Fibroblast of pulmonary artery (primary cell): ENCODE measurements around the gene ZDHHC8.

Source experiments
- DNase-seq: peaks from one replicate; pipeline ENCODE4 v3.0.0-alpha.2; 2010; ENCODE audit warnings: low read depth
- H3K4me3 ChIP-seq: replicated peaks from 2 replicates; pipeline ENCODE4 v1.5.1; 2011; ENCODE audit warnings: low read depth, mild to moderate bottlenecking, control low read depth, low read length, moderate library complexity
- TF ChIP-seq, protein P1 (sequence below): IDR thresholded peaks from 2 replicates; pipeline ENCODE4 v1.5.1; 2011; ENCODE audit warnings: mild to moderate bottlenecking, control low read depth, low read length, inconsistent platforms; ENCODE audit errors: missing control alignments

The ZDHHC8 gene

DNA sequence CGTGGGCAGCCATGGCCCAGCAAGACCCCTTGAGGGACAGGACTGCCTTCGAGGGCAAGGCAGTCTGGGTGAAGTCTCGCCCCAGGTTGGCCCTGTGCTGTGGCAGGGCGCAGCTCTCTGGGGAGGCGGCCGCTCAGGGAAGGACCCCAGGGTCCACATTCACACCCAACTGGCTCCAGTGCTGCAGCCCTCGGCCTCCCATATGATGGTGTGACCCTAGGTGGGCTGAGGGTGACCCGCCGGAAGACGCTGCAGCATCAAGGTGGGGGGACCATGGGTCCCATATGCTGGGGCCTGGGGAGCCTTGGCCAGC, 47.3 kb downstream of the ZDHHC8 start:
- TF ChIP-seq, protein P1, sequence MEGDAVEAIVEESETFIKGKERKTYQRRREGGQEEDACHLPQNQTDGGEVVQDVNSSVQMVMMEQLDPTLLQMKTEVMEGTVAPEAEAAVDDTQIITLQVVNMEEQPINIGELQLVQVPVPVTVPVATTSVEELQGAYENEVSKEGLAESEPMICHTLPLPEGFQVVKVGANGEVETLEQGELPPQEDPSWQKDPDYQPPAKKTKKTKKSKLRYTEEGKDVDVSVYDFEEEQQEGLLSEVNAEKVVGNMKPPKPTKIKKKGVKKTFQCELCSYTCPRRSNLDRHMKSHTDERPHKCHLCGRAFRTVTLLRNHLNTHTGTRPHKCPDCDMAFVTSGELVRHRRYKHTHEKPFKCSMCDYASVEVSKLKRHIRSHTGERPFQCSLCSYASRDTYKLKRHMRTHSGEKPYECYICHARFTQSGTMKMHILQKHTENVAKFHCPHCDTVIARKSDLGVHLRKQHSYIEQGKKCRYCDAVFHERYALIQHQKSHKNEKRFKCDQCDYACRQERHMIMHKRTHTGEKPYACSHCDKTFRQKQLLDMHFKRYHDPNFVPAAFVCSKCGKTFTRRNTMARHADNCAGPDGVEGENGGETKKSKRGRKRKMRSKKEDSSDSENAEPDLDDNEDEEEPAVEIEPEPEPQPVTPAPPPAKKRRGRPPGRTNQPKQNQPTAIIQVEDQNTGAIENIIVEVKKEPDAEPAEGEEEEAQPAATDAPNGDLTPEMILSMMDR, result no peak
- H3K4me3 ChIP-seq, result no peak overlapping the region
- no peak for DNase-seq

DNA sequence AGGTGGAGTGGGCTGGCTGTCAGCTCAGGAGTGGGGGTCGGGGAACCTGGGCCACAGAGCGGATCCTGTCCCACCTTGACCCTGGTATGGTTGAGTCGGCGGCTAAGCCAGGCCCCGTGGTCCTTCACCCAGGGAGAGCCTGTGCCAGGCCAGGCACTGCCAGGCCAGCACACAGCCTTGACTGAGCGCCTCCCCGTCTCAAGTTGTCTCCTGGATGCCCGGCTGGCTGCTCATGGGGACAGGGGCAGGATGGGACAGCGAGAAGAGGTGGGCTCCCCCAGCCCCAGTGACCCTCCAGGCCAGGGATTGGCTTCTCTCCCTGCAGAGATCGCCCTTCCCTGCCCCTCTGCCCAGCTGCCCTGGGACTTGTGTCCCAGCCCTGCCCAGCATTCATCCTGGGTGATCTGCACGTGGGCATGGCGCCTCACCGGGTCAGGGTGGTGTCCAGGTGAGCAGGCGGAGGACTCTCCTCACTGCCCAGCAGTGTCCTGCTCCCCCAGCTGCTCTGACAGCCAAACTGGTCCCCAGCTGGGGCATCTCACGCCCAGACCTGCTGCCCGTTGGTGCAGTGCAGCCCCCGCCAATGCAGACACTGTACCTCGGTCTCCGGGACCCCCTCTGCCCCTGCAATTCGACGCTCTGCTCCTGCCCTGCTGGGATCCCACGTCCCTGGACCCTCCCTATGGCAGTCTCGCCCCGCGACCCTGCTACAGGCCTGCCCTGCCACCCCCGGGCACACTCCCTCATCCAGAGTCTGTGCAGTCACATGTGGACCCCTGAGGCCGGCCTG, 48.0 kb downstream of the ZDHHC8 start:
- TF ChIP-seq, protein P1, result no peak
- no peak for DNase-seq
- H3K4me3 ChIP-seq, result no peak overlapping the region

DNA sequence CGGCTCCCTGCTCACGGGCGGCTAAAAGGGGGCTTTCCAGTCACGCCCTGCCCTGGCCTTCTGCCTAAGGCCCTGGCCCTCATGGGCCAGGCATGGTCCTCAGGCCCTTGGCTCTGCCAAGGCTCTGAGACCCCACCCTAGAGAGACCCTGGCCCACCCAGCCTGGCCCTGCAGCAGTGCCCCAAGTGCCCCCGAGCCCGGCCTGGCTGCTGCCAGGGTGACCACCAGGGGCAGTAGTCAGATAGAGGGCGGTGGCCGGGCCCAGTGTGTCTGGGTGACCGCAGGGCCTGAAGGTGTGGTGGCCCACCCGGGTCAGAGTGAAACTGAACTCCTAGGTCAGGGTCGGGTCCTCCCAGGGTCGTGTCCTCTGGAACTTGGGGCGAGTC, 48.6 kb downstream of the ZDHHC8 start:
- H3K4me3 ChIP-seq, result no peak overlapping the region
- TF ChIP-seq, protein P1, result peak; percentile 4
- DNase-seq, result no peak

DNA sequence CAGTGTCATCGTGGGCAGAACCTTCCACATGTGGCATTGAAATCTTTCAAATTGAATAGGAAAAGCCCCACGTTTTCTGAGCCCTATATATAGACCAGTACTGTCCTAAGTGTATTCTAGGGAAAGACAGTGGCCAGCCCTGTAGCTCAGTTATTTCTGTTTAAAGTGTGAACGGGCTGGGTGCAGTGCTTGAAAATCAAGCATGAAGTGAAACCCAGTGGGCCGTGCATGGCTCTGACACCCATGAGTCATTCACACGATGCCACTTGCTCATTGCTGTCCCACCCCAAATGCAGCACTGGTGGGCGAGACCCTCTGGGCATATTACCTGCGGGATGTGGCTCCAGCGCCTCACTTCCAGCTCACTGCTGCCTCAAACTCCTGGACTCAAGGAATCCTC, 49.0 kb downstream of the ZDHHC8 start:
- H3K4me3 ChIP-seq, result no peak overlapping the region
- no peak for DNase-seq
- TF ChIP-seq, protein P1, result no peak

DNA sequence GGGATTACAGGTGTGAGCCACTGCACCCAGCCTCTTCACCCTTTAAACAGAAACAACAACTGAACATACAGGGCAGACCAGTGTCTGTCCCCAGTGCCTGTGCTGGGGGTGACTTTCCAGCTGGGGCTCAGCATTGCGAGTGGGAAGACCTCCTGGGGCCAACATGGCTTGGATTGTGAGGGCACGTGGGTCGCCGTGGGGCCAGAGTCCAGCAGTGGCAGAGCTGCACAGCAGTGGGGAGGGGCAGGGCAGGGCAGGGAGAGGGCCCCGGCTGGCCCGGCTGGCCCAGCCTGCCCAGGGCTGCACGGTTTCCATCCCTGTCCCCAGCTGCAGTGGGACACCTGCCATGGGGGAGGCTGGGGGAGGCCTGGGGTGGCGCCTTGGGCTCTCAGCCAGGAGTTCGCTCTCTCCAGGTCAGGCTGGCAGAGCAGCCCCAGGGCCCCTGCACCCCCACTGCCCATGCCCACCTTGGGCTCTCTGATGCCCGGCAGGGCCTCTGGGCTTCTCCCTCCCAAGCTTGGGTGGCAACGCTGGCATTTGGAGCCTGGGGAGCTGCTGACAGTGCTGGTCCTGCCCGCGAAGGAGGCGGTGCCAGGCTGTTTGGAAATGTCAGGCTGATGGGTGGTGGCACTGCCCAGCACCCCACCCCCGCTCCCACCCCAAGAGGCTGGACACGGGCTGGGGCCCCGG, 49.7 kb downstream of the ZDHHC8 start:
- DNase-seq, result no peak
- TF ChIP-seq, protein P1, result no peak
- no peak overlapping the region for H3K4me3 ChIP-seq

DNA sequence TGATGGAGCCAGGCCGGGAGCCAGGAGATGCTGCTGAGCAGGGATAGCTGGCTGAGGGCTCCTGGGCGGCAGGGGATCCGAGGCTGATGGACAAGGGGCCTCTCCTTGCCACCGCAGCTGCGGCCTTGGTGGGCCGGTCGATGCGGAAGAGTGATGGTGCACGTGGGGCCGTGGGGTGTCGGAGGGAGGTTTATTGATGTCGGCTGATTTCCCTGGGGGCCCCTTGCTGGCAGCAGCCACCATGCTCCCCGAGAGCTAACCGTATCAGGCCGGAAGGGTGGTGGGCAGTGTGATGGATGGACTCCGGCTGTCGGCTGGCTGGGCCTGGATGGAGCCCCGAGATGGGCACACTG, 50.3 kb downstream of the ZDHHC8 start:
- TF ChIP-seq, protein P1, result no peak
- no peak for DNase-seq
- no peak overlapping the region for H3K4me3 ChIP-seq

DNA sequence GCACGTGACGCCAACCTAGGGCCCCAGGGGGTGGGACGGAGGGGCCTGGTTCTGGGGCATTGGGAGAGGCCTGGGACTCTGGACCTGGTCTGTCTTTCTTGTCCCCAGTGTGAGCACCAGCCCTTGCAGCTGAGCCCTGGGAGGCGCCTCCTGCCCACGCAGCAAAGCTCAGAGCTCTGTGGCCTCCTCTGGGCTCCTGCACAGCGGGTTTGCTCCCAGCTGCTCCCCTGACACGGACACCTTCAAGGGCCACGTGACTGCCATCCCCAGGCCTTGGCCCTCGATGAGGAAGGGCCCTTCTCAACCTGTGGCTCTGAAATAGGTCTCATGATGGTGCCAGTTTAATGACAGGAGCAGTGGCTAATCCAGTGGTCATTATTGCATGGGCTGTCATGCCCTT, 50.8 kb downstream of the ZDHHC8 start:
- TF ChIP-seq, protein P1, result no peak
- H3K4me3 ChIP-seq, result no peak overlapping the region

More for the DNA sequence above, 50.8 kb downstream of the ZDHHC8 start:
- no peak for DNase-seq
